HG02840 (cell line): ENCODE data around the gene CD101.

Experiments
- ATAC-seq: cut with Tn5 transposase; IDR thresholded peaks from one replicate; pipeline ENCODE4 v1.9.1; 2021; ENCODE audit warnings: mild to moderate bottlenecking, moderate library complexity, moderate number of reproducible peaks; ENCODE audit not compliant: unreplicated experiment, low FRiP score

CD101 gene

DNA sequence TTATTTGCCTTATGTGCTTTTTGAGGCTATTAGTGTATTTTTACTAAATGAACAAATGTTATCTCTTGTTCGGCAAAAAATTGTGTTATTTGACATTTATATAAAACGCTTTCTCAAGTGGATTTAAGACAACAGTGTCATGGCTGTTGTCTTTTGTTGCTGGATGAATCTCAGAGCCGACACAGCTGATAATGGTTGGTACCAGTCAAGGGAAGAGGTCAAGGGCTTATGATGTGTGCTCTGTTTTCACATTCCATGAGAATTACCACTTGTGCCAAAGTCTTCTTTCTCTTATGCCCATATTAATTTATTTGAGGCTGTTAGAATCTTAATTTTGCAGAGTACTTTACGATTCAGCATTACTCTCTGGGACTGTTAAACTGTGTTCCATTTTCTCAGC lies 17.9 kb upstream of the CD101 start:
- no peak for ATAC-seq

DNA sequence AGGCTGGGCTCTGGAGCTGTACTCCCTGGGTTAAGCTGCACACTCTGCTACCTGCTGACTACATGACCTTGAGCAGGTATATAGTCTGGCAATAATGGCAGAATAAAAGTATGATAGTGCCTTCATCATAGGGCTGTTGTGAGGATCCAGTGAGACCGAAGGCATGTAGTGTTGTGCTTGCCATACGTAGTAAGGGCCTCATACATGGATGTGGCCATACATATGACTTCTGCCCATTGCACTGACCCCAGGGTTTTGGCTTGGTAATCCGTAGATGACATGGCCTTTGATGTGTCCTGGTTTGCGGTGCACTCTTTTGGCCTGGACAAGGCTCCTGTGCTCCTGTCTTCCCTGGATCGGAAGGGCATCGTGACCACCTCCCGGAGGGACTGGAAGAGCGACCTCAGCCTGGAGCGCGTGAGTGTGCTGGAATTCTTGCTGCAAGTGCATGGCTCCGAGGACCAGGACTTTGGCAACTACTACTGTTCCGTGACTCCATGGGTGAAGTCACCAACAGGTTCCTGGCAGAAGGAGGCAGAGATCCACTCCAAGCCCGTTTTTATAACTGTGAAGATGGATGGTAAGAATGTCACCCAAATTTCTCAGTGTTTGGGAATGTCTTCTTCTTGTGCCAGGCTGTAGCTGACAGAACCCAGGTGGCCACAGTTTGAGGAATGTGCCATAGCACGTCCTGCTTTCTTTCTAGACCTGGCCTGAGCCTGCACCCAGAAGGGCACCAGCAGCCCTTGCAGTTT lies 17.0 kb upstream of the CD101 start:
- no peak for ATAC-seq

- ATAC-seq, result no peak
Observed at GRCh38 chr1:116986421-116987255, 14.9 kb upstream of the CD101 start.

GRCh38 chr1:116987256-116987555 lies 14.4 kb upstream of the CD101 start:
- ATAC-seq, result no peak

- ATAC-seq, result no peak
Observed at GRCh38 chr1:116988248-116988647, 13.3 kb upstream of the CD101 start.

GRCh38 chr1:116988908-116989307 lies 12.7 kb upstream of the CD101 start:
- no peak for ATAC-seq

GRCh38 chr1:116989835-116990234 lies 11.7 kb upstream of the CD101 start:
- ATAC-seq, result no peak

DNA sequence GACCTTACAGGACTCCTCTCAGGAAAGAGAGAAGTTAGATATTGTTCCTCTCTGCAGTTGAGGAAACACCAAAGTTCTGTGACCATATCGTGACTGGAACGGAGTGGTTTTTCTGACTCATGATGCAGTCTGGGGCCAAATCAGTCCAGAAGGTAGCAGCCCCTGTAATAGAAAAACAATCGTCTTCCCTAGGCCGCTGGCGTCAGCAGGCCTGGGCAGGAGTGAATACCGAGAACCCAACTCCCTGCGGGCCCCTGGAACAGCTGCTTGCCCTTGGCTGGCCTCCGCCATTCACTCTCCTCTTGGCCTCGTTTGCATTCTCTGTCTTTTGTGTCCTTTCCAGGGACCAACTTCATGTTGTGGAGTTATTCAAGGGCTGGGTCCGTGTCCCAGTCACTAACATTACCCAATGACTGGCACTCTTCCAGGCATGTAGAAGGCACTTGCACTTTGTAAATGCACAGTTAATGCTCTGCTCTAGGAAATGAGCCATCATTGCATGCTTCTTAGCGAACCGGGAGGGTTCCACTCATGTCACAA lies 10.9 kb upstream of the CD101 start:
- ATAC-seq, result no peak

GRCh38 chr1:116991171-116991845 lies 10.3 kb upstream of the CD101 start:
- ATAC-seq, result no peak

GRCh38 chr1:116991918-116992317 lies 9.6 kb upstream of the CD101 start:
- no peak for ATAC-seq

DNA sequence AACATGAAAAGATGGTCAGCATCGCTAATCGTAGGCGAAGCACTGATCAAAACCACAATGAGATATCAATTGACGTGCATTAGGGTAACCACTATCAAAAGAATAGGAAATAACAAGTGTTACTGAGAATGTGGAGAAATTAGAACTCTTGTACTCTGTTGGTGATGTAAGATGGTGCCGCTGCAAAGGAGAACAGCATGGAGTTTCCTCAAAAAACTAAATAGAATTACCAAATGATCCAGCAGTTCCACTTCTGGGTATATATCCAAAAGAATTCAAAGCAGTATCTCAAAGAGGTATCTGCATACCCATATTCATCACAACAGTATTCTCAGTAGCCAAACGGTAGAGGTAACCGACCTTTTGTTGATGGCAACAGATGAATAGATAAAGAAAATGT lies 8.3 kb upstream of the CD101 start:
- no peak for ATAC-seq

GRCh38 chr1:116994411-116994810 lies 7.1 kb upstream of the CD101 start:
- no peak for ATAC-seq

- ATAC-seq, result no peak
Observed at GRCh38 chr1:116997066-116997465, 4.5 kb upstream of the CD101 start.

DNA sequence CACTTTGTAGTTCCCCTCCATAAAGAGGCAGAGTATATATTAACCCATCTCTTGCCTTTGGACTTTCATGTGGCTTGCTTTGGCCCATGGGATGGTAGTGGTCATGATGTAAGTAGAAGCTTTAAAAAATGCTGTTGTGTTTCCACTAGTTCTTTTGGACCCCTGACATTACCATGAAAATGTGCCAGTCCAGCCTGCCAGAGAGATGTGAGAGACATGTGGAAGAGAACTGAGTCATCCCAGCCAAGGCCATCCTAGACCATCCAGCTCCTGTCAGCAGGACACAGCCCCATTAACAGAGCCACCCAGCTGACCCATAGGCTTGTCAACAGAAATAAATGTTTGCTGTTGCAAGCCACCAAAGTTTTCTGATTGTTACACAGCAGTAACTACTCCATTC lies 3.9 kb upstream of the CD101 start:
- ATAC-seq, result no peak

- no peak for ATAC-seq
Observed at GRCh38 chr1:116999596-116999995, 2.0 kb upstream of the CD101 start.

DNA sequence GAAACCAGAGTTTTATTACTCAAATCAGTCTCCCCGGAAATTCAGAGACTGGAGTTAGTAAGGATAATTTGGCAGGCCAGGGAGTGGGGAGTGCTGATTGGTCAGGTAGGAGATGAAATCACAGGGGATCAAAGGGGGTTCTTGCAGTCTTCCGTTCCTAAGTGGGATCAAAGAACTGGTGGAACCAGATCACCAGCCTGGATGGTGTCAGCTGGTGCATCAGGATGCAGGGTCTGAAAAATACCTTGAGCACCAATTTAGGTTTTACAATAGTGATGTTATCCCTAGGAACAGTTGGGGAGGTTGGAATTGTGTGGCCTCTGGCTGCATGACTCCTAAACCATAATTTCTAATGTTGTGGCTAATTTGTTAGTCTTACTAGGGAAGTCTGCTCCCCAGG lies 1.4 kb upstream of the CD101 start:
- no peak for ATAC-seq

DNA sequence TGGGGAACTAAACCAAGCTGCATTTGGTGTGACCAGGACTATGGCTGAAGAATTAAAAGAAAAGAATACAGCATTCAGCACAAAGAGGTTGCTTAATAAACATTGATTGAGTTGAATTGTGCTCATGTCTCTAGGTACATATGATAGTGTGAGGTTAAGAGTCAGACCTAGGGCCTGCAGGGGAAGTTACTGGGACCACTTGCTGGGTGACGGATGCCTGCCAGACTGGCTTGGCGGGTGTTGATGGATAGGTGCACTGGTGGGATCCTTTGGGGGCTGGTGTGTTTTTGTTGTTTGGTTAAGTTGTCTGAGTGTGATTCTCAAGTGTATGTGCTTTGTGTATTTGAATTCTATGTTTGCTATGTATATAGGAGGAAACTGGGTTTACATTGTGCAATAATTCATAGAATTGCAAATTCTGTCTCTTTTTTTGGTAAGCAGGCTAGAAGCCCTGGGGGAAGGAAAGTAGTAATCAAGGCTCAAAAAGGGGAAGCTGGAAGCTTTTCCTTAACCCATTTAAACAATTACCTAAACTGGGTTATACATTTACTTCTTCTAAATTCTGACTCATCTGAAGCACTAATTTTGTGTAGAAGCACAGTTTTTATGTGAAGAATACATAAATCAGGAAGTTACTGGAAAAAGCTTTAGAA lies 1.8 kb downstream of the CD101 start:
- ATAC-seq, result no peak

DNA sequence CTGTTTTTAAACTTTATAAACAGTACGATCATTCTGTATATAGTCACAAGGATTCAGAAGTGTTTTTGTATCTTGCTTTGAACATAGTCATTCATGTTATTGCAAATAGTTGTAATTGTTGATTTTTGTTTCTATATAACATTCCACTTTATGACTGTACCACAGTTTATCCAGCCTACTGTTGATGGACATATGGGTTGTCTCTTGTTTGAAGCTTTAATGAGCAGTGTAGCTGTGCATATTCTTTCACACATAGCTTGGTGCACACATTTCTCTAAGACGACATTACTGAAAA lies 6.1 kb downstream of the CD101 start:
- ATAC-seq, result no peak

DNA sequence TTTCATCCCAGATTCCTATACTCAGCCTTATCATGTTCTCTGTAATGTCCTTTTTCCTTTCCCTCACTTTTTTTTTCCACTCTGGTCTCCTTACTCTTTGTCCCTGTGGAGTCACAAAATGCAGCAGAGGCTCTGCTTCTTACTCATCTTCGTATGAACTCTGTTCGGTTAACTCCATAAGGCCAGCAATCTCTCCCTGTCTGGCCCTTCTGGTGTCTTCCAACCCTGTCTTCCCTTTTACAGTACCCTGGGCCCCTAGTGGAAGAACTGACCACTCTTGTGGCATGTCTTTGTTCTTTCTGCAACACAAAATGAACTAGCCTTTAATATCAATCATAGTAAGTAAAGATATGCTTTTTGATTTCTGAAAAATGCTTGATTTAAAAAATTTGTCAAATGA lies 7.1 kb downstream of the CD101 start:
- no peak for ATAC-seq

GRCh38 chr1:117009132-117009531 lies 7.6 kb downstream of the CD101 start:
- ATAC-seq, result no peak
